ENCODE measurements around the gene TIMELESS. TPM values are rescaled to one million over a fixed set of nuclear protein-coding genes. Genes with fewer than 3 reads are reported as not detected.

Gene TIMELESS
- total RNA-seq, 2 experiments from 2014 or later = 46.5 to 103 TPM

DNA sequence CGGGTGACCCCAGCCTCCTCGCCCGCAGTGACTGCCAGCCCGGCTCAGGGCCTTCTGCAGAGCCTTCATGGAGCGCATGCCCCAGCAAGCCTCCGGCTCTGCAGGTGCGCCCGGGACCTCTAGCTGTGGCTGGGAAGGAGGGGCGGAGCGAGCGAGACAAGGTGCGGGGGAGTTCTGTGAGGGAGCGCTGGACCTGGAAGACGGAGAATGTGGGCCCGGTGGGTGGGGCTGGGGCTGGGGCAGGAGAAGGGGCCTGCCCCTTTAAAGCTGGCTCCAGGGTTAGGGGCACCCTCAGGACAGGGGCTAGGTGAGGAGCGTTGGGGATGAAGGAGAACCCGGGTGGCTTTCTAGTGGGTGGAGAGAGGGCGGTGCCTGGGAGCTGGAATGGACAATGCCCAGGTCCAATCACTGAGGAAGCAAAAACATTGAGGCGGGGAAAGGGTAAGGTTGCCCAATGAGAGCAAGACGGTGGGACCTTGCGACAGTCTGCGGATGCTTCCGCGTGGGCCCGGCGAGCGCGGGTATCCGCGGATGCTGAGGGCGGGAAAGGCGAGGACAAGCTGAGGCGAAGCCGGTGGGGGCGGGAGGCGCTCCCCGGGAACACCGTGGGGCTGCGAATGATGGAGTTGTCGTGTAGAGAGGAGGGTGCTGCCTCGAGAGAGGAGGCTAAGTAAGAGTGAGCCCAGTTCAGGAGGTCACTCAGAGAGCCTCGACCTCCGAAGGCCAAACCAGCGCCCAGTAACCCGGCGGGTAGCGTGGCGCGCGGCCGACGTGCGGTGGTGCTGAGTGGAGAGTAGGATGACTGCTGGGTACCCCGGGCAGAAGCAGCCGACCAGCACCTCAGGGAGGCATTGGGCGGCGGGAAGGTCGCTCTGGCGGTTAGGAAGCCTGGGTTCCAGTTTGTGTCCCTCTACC lies 39.1 kb upstream of the TIMELESS start, which contains the start of gene GLS2:
Gene GLS2 (minus strand): TSS at position 121 of the 915 bp plus-strand sequence. CDS start 43 bp downstream, at position 78.
- no TSS peak for BruUV-seq (replicated peaks)
- Histone ChIP-seq H3K36me3 (ENCODE audit: insufficient read depth, low read length) (no peaks in the 10 kb centered on the region), H3K9me2 (ENCODE audit: insufficient read depth, low read length) (no peaks in the 10 kb centered on the region), H4K20me1 (ENCODE audit: insufficient read depth, low read length) (no peaks in the 10 kb centered on the region), H2AFZ (ENCODE audit: low read length) (no peak within 1 kb of the TSS), H3K27ac (ENCODE audit: low read depth, low read length, poor library complexity, severe bottlenecking) (no peak within 1 kb of the TSS), H3K79me2 (ENCODE audit: insufficient read depth, low read depth, low read length) (no peaks in the 10 kb centered on the region), H3K4me1 (ENCODE audit: insufficient read depth, low read length, poor library complexity, severe bottlenecking) (no peaks in the 10 kb centered on the region), H3K4me3 (ENCODE audit: low read depth, low read length, poor library complexity, severe bottlenecking) (no peak within 1 kb of the TSS), H3K4me2 (ENCODE audit: low read length) (no peak within 1 kb of the TSS), H3K9me3 (ENCODE audit: low read length) (0 out of 2 replicates have a peak, but pooled peaks cover 4% of the 10 kb centered on the region)
- intact Hi-C loops (cut with micrococcal nuclease; ENCODE audit: unreplicated experiment) = no loop called here
- TF ChIP-seq, protein P1, sequence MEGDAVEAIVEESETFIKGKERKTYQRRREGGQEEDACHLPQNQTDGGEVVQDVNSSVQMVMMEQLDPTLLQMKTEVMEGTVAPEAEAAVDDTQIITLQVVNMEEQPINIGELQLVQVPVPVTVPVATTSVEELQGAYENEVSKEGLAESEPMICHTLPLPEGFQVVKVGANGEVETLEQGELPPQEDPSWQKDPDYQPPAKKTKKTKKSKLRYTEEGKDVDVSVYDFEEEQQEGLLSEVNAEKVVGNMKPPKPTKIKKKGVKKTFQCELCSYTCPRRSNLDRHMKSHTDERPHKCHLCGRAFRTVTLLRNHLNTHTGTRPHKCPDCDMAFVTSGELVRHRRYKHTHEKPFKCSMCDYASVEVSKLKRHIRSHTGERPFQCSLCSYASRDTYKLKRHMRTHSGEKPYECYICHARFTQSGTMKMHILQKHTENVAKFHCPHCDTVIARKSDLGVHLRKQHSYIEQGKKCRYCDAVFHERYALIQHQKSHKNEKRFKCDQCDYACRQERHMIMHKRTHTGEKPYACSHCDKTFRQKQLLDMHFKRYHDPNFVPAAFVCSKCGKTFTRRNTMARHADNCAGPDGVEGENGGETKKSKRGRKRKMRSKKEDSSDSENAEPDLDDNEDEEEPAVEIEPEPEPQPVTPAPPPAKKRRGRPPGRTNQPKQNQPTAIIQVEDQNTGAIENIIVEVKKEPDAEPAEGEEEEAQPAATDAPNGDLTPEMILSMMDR (conservative IDR thresholded peaks at IDR 0.05; ENCODE audit: low read length) = no peak
- TF ChIP-seq EZH2phosphoT487 (IDR thresholded peaks at IDR 0.05; ENCODE audit: borderline replicate concordance, low read depth, low read length) = no peak
- ChIA-PET POLR2A (no interaction called here), CTCF (ENCODE audit: unreplicated experiment) (no interaction called here)
- no peak for DNase-seq (ENCODE audit: low spot score)

DNA sequence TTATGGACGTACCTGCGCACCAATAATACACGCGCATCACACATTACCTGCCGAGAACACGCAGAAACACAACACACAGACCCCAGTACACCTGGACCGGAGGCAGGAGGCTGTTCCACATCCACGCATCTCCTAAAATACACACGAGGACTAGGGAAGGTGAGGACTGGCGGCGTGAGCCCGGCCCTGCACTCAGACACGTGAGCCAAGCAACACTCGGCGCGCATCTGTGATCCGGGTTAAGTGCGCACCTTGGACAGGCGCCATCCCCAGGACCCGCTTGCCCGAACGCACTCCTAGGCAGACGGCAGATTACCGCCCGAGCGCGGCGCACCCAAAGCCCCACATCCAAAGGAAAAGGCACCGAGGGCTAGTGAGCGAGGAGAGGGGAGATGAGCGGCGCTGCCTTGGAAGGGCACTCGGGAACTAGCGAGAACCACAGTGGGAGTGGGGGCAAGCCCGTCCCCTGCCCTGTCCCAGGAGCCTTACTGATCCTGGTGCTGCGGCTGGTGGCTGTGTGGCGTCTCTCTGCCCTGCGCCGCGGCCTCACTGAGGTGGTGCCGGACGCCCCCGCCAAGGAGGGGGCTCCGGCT lies 38.3 kb upstream of the TIMELESS start:
- intact Hi-C loops (cut with micrococcal nuclease; ENCODE audit: unreplicated experiment) = no loop called here
- Histone ChIP-seq H3K4me3 (ENCODE audit: low read depth, low read length, poor library complexity, severe bottlenecking) (no peak overlapping the region), H3K9me2 (ENCODE audit: insufficient read depth, low read length) (no peaks in the 10 kb centered on the region), H3K4me1 (ENCODE audit: insufficient read depth, low read length, poor library complexity, severe bottlenecking) (no peaks in the 10 kb centered on the region), H4K20me1 (ENCODE audit: insufficient read depth, low read length) (no peaks in the 10 kb centered on the region), H2AFZ (ENCODE audit: low read length) (no peak overlapping the region), H3K79me2 (ENCODE audit: insufficient read depth, low read depth, low read length) (no peaks in the 10 kb centered on the region), H3K4me2 (ENCODE audit: low read length) (no peak overlapping the region), H3K9me3 (ENCODE audit: low read length) (0 out of 2 replicates have a peak, but pooled peaks cover 1% of the 10 kb centered on the region), H3K27ac (ENCODE audit: low read depth, low read length, poor library complexity, severe bottlenecking) (no peak overlapping the region), H3K36me3 (ENCODE audit: insufficient read depth, low read length) (no peaks in the 10 kb centered on the region)
- DNase-seq (ENCODE audit: low spot score) = no peak
- TF ChIP-seq, protein P1 (conservative IDR thresholded peaks at IDR 0.05; ENCODE audit: low read length) = no peak
- TF ChIP-seq EZH2phosphoT487 (IDR thresholded peaks at IDR 0.05; ENCODE audit: borderline replicate concordance, low read depth, low read length) = no peak; the same call in 1 of the 2 replicates
- ChIA-PET POLR2A (no interaction called here), CTCF (ENCODE audit: unreplicated experiment) (no interaction called here)
- no TSS peak for BruUV-seq (replicated peaks)

All from OCI-LY7 (cell line).